DMS53 (cell line): ENCODE results near the gene ITM2B.
"Not testable (repeated sequence)": the region's sequence is repeated elsewhere in the genome, so short reads cannot be mapped to it uniquely, and the experiment has no call there.

Source experiments
- DNase-seq: peaks from one replicate; lab custom pipeline; 2025; lab: John Stamatoyannopoulos, UW

ITM2B gene

GRCh38 chr13:48233046-48233888, at the start of gene ITM2B:
Gene ITM2B (plus strand): TSS chr13:48233206. CDS start chr13:48233361, 155 bp downstream.
- DNase-seq, result peak; percentile 83

GRCh38 chr13:48184260-48184659, 48.7 kb upstream of the ITM2B start:
- no peak for DNase-seq

GRCh38 chr13:48185018-48185417, 48.0 kb upstream of the ITM2B start:
- no peak for DNase-seq

- no peak for DNase-seq
Observed at GRCh38 chr13:48186722-48187121, 46.3 kb upstream of the ITM2B start.

GRCh38 chr13:48188131-48188530, 44.9 kb upstream of the ITM2B start:
- DNase-seq, result no peak

GRCh38 chr13:48188601-48189000, 44.4 kb upstream of the ITM2B start:
- DNase-seq, result no peak

- no peak for DNase-seq
Observed at GRCh38 chr13:48189171-48189570, 43.8 kb upstream of the ITM2B start.

- no peak for DNase-seq
Observed at GRCh38 chr13:48192411-48192935, 40.5 kb upstream of the ITM2B start.

GRCh38 chr13:48194379-48194754, 38.6 kb upstream of the ITM2B start:
- DNase-seq, result no peak

GRCh38 chr13:48199404-48199946, 33.5 kb upstream of the ITM2B start:
- DNase-seq, result peak; percentile 41

GRCh38 chr13:48201044-48201443, 32.0 kb upstream of the ITM2B start:
- DNase-seq, result peak; percentile 82

GRCh38 chr13:48207207-48207606, 25.8 kb upstream of the ITM2B start:
- DNase-seq, result peak; percentile 3

GRCh38 chr13:48210178-48210577, 22.8 kb upstream of the ITM2B start:
- DNase-seq, result no peak

GRCh38 chr13:48214519-48215121, 18.4 kb upstream of the ITM2B start:
- no peak for DNase-seq

GRCh38 chr13:48215511-48216203, 17.3 kb upstream of the ITM2B start:
- not testable (repeated sequence) for DNase-seq

GRCh38 chr13:48216204-48216711, 16.7 kb upstream of the ITM2B start:
- DNase-seq, result no peak

- no peak for DNase-seq
Observed at GRCh38 chr13:48220592-48220980, 12.4 kb upstream of the ITM2B start.

- DNase-seq, result no peak
Observed at GRCh38 chr13:48220981-48221685, 11.9 kb upstream of the ITM2B start.

- no peak for DNase-seq
Observed at GRCh38 chr13:48221686-48222187, 11.3 kb upstream of the ITM2B start.

- DNase-seq, result no peak
Observed at GRCh38 chr13:48222358-48223301, 10.4 kb upstream of the ITM2B start.
